ENCODE results near the gene UBE2QL1. TPM values are rescaled to one million over a fixed set of nuclear protein-coding genes. Genes with fewer than 3 reads are reported as not detected.

The UBE2QL1 gene
- total RNA-seq, 1 experiment from 2014 or later = not detected

DNA sequence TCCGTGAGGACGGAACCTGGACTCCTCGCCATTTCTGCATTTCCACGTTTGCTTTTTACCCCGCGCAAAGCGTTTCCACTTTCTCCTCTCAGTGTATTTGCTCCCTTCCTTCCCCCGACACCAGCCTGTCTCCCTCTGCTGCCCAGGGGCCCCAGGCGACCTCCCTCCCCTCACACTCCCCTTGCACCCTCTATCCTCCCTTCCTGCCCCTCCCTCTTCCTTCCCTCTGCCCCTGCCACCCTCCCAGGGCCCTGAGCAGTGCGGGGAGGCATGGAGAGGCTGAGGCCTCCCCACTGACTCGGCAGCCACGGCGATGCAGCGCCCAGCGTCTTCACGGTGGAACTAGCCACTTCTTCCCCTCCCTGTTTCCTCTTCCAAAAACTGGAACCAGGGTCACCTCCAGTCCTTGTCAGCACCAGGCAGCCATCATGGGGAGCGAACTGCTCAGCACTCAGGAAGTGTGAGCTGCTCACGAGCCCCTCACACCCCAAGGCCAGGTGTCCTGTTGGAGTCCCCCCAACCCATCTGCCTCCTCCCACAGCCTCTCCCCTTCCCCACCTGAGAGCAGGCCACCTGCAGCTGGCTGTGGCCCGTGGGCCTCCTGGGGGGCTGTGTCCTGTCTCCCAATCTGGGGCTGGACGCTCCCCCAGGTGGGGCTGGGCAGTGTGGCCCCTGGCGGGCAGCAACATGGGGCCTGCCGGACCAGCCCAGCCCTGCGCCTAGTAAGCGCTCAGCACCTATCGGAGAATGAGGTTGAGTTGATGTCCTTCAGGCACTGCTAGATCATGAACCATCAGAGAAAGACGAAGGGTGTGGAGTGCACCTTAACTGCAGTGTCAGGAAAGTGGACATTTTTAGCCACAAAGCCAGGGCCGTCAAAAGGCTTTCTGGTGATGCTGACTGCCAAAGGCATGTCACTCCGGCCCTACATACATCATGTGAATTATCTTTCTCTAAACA lies 17.5 kb downstream of the UBE2QL1 start:
- POLR2A ChIA-PET = no interaction called here
- H3K27ac Mint-ChIP-seq (ENCODE audit: unreplicated experiment) = no peak overlapping the region

DNA sequence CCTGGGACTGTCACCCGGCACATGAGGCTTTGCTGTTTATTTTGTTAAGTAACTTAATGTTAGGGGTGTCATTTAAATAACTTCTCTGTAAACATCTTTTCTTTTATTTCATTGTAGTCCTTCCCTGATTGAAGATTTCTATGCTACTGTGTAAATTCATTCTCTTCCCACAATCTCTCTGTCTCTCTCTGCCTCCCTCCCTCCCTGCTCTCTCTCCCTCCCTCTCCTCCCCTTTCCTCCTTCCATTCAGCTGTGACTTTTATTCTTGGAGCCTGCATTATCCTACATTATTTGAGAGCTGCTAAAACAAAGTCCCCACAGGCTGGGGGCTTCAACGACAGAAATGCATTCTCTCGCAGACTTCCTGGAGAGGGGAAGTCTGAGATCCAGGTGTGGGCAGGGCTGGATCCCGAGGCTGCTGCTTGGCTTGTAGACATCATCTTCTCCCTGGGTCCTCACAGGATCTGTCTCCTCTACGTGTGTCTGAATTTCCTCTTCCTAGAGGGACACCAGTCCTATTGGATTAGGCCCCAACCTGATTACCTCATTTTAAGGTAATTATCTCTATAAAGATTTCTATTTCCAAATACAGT lies 18.4 kb downstream of the UBE2QL1 start:
- Mint-ChIP-seq H3K9me3 (ENCODE audit: unreplicated experiment) (no peaks in the 10 kb centered on the region), H3K4me3 (ENCODE audit: unreplicated experiment) (no peak overlapping the region), H3K36me3 (ENCODE audit: insufficient read depth, unreplicated experiment) (no peaks in the 10 kb centered on the region), H3K27ac (ENCODE audit: unreplicated experiment) (no peak overlapping the region), H3K27me3 (ENCODE audit: insufficient read depth, unreplicated experiment) (peaks cover 25% of the 10 kb centered on the region), H3K4me1 (ENCODE audit: low read depth, unreplicated experiment) (no peaks in the 10 kb centered on the region)
- Histone ChIP-seq H3K36me3 (ENCODE audit: control insufficient read depth, insufficient read depth, low read length) (no peaks in the 10 kb centered on the region), H3K27me3 (replicated peaks; ENCODE audit: control insufficient read depth, insufficient read depth, low read length) (no peaks in the 10 kb centered on the region), H3K4me1 (no peaks in the 10 kb centered on the region), H3K4me3 (ENCODE audit: low read depth, low read length) (no peak overlapping the region), H3K9me3 (no peaks in the 10 kb centered on the region)
- DNase-seq = no peak
- intact Hi-C loops (cut with micrococcal nuclease; ENCODE audit: unreplicated experiment) = no loop called here
- CTCF ChIA-PET = no interaction called here
- TF ChIP-seq, protein P1, sequence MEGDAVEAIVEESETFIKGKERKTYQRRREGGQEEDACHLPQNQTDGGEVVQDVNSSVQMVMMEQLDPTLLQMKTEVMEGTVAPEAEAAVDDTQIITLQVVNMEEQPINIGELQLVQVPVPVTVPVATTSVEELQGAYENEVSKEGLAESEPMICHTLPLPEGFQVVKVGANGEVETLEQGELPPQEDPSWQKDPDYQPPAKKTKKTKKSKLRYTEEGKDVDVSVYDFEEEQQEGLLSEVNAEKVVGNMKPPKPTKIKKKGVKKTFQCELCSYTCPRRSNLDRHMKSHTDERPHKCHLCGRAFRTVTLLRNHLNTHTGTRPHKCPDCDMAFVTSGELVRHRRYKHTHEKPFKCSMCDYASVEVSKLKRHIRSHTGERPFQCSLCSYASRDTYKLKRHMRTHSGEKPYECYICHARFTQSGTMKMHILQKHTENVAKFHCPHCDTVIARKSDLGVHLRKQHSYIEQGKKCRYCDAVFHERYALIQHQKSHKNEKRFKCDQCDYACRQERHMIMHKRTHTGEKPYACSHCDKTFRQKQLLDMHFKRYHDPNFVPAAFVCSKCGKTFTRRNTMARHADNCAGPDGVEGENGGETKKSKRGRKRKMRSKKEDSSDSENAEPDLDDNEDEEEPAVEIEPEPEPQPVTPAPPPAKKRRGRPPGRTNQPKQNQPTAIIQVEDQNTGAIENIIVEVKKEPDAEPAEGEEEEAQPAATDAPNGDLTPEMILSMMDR (IDR thresholded peaks at IDR 0.05; ENCODE audit: insufficient read depth in 1 of 2, low read depth in 1 of 2, low read length in 1 of 2, severe bottlenecking in 1 of 2, unreplicated experiment in 1 of 2) = no peak
- no TSS peak for BruUV-seq (replicated peaks)
- POLR2A ChIA-PET = no interaction called here

More for the DNA sequence above, 17.5 kb downstream of the UBE2QL1 start:
- no peaks in the 10 kb centered on the region for H3K36me3 Mint-ChIP-seq (ENCODE audit: insufficient read depth, unreplicated experiment)
- no peaks in the 10 kb centered on the region for H3K36me3 ChIP-seq (ENCODE audit: control insufficient read depth, insufficient read depth, low read length)
- peaks cover 25% of the 10 kb centered on the region for H3K27me3 Mint-ChIP-seq (ENCODE audit: insufficient read depth, unreplicated experiment)
- H3K9me3 ChIP-seq = no peaks in the 10 kb centered on the region
- no peaks in the 10 kb centered on the region for H3K9me3 Mint-ChIP-seq (ENCODE audit: unreplicated experiment)
- TF ChIP-seq, protein P1 (IDR thresholded peaks at IDR 0.05; ENCODE audit: insufficient read depth in 1 of 2, low read depth in 1 of 2, low read length in 1 of 2, severe bottlenecking in 1 of 2, unreplicated experiment in 1 of 2) = no peak
- no peaks in the 10 kb centered on the region for H3K4me1 ChIP-seq
- peaks cover under 1% of the 10 kb centered on the region; the same call in 1 of the 2 replicates for H3K27me3 ChIP-seq (replicated peaks; ENCODE audit: control insufficient read depth, insufficient read depth, low read length)
- H3K4me3 ChIP-seq (ENCODE audit: low read depth, low read length) = no peak overlapping the region
- CTCF ChIA-PET = no interaction called here
- intact Hi-C loops (cut with micrococcal nuclease; ENCODE audit: unreplicated experiment) = no loop called here
- DNase-seq = no peak
- H3K4me3 Mint-ChIP-seq (ENCODE audit: unreplicated experiment) = no peak overlapping the region
- H3K4me1 Mint-ChIP-seq (ENCODE audit: low read depth, unreplicated experiment) = no peaks in the 10 kb centered on the region
- no TSS peak for BruUV-seq (replicated peaks)

DNA sequence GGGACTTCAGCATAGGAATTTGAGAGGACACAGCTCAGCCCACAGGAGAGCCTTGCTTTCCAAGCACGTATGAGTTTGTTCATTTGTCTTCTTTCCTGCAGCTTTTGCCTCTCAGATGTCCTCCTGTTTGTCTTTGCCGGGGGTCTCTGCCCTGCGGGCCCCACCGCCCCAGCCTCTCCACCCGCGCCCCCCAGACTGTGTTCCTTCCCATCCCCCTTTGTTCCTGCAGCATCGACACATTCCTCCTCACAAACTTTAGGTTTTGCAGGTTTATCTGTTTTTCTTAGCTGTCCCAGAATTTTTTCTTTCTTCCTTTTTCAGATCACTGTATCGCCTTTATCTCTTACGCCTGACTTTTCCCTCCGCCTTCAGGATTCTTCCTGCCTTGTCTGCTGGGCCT lies 18.9 kb downstream of the UBE2QL1 start:
- CTCF ChIA-PET = no interaction called here

More for the DNA sequence above, 18.9 kb downstream of the UBE2QL1 start:
- Histone ChIP-seq H3K9me3 (no peaks in the 10 kb centered on the region), H3K27me3 (replicated peaks; ENCODE audit: control insufficient read depth, insufficient read depth, low read length) (no peaks in the 10 kb centered on the region), H3K4me1 (no peaks in the 10 kb centered on the region), H3K4me3 (ENCODE audit: low read depth, low read length) (no peak overlapping the region), H3K36me3 (ENCODE audit: control insufficient read depth, insufficient read depth, low read length) (no peaks in the 10 kb centered on the region)
- no peaks in the 10 kb centered on the region for H3K36me3 Mint-ChIP-seq (ENCODE audit: insufficient read depth, unreplicated experiment)
- TF ChIP-seq, protein P1 (IDR thresholded peaks at IDR 0.05; ENCODE audit: insufficient read depth in 1 of 2, low read depth in 1 of 2, low read length in 1 of 2, severe bottlenecking in 1 of 2, unreplicated experiment in 1 of 2) = no peak
- POLR2A ChIA-PET = no interaction called here
- no peak overlapping the region for H3K27ac Mint-ChIP-seq (ENCODE audit: unreplicated experiment)
- DNase-seq = no peak
- H3K4me3 Mint-ChIP-seq (ENCODE audit: unreplicated experiment) = no peak overlapping the region
- no TSS peak for BruUV-seq (replicated peaks)
- no peaks in the 10 kb centered on the region for H3K9me3 Mint-ChIP-seq (ENCODE audit: unreplicated experiment)
- H3K4me1 Mint-ChIP-seq (ENCODE audit: low read depth, unreplicated experiment) = peaks cover under 1% of the 10 kb centered on the region
- intact Hi-C loops (cut with micrococcal nuclease; ENCODE audit: unreplicated experiment) = no loop called here
- H3K27me3 Mint-ChIP-seq (ENCODE audit: insufficient read depth, unreplicated experiment) = peaks cover 25% of the 10 kb centered on the region
